GM11168 (cell line): ENCODE results near the gene KIF5B.
"Not testable (repeated sequence)": the region's sequence is repeated elsewhere in the genome, so short reads cannot be mapped to it uniquely, and the experiment has no call there.

Experiments used
- in situ Hi-C: fragments of 300-500 bp; cut with MboI; formaldehyde crosslinking; loops from one replicate; pipeline ENCODE4 v1.12.0; 2022; ENCODE audit warnings: low sequenced_read_pairs; ENCODE audit not compliant: unreplicated experiment

KIF5B gene

GRCh38 chr10:32056136-32057035 is at the start of gene KIF5B:
Gene KIF5B, minus strand, starts transcription at chr10:32056425. Its CDS starts 452 bp downstream, at chr10:32055973.
- in situ Hi-C loops = no loop called here

- in situ Hi-C loops = no loop called here
Measured at GRCh38 chr10:32105782-32106382, 49.7 kb upstream of the KIF5B start.

- in situ Hi-C loops = no loop called here
Measured at GRCh38 chr10:32104622-32105509, 48.6 kb upstream of the KIF5B start.

- in situ Hi-C loops = no loop called here
Measured at GRCh38 chr10:32104181-32104580, 48.0 kb upstream of the KIF5B start.

- in situ Hi-C loops = no loop called here
Measured at GRCh38 chr10:32103721-32104120, 47.5 kb upstream of the KIF5B start.

- in situ Hi-C loops = not testable (repeated sequence)
Measured at GRCh38 chr10:32098566-32099259, 42.5 kb upstream of the KIF5B start.

- in situ Hi-C loops = no loop called here
Measured at GRCh38 chr10:32095116-32095733, 39.0 kb upstream of the KIF5B start.

GRCh38 chr10:32093650-32094049 is 37.4 kb upstream of the KIF5B start:
- in situ Hi-C loops = no loop called here

GRCh38 chr10:32091046-32091445 is 34.8 kb upstream of the KIF5B start:
- in situ Hi-C loops = no loop called here

- in situ Hi-C loops = no loop called here
Measured at GRCh38 chr10:32084185-32084851, 28.1 kb upstream of the KIF5B start.

- in situ Hi-C loops = no loop called here
Measured at GRCh38 chr10:32077896-32078485, 21.8 kb upstream of the KIF5B start.

- in situ Hi-C loops = no loop called here
Measured at GRCh38 chr10:32073659-32074058, 17.4 kb upstream of the KIF5B start.

- in situ Hi-C loops = no loop called here
Measured at GRCh38 chr10:32073128-32073527, 16.9 kb upstream of the KIF5B start.

GRCh38 chr10:32072025-32072800 is 16.0 kb upstream of the KIF5B start:
- in situ Hi-C loops = no loop called here

GRCh38 chr10:32070645-32071044 is 14.4 kb upstream of the KIF5B start:
- in situ Hi-C loops = no loop called here

GRCh38 chr10:32068569-32068968 is 12.3 kb upstream of the KIF5B start:
- in situ Hi-C loops = no loop called here

GRCh38 chr10:32067931-32068330 is 11.7 kb upstream of the KIF5B start:
- in situ Hi-C loops = not testable (repeated sequence)

GRCh38 chr10:32065856-32066255 is 9.6 kb upstream of the KIF5B start:
- in situ Hi-C loops = no loop called here
